HepG2 (cell line): ENCODE results near the gene CDCA5. TPM values are rescaled to one million over a fixed set of nuclear protein-coding genes. Genes with fewer than 3 reads are reported as not detected.

Experiments
- ATF4 ChIP-seq, 2 experiments: fragments of 450-650 bp in 1 of 2; sonication (generic) in 1 of 2; formaldehyde crosslinking; IDR thresholded peaks; 2 replicates each; pipeline versions ENCODE4 v1.5.0 to v1.8.0; 2020 to 2022; ENCODE audit warnings: mild to moderate bottlenecking in 1 of 2, missing genetic modification reagents in 1 of 2
- E2F5 ChIP-seq: sonication (generic); formaldehyde crosslinking; conservative IDR thresholded peaks from 2 replicates; pipeline ENCODE4 v1.4.0; 2020; ENCODE audit warnings: missing genetic modification reagents
- LCORL ChIP-seq, 2 experiments: fragments of 450-650 bp in 1 of 2; sonication (generic) in 1 of 2; formaldehyde crosslinking in 1 of 2; IDR thresholded peaks; 2 replicates each; pipeline versions ENCODE4 v1.5.0 to v1.6.1; 2017 to 2020; ENCODE audit warnings: antibody characterized with exemption in 1 of 2, missing genetic modification reagents in 1 of 2
- PHF20 ChIP-seq: sonication (generic); formaldehyde crosslinking; IDR thresholded peaks from 2 replicates; pipeline ENCODE4 v1.5.0; 2020; ENCODE audit warnings: mild to moderate bottlenecking, missing genetic modification reagents
- POLR2AphosphoS2 ChIP-seq: IDR thresholded peaks from 2 replicates; pipeline ENCODE4 v1.6.1; 2011; ENCODE audit warnings: low read depth, low read length, improper control_type of control experiment
- SIN3B ChIP-seq: fragments of 150-350 bp; IDR thresholded peaks from 2 replicates; pipeline ENCODE4 v1.6.1; 2014; ENCODE audit warnings: low read length
- SP1 ChIP-seq, 2 experiments: fragments of 450-650 bp in 1 of 2; sonication (generic) in 1 of 2; formaldehyde crosslinking in 1 of 2; IDR thresholded peaks; 2 replicates each; pipeline versions ENCODE4 v1.4.0 to v1.6.1; 2016 to 2020; ENCODE audit warnings: missing genetic modification reagents in 1 of 2
- STAT5B ChIP-seq: sonication (generic); formaldehyde crosslinking; IDR thresholded peaks from 2 replicates; pipeline ENCODE4 v1.4.0; 2020; ENCODE audit warnings: missing genetic modification reagents
- ZBTB10 ChIP-seq: sonication (generic); formaldehyde crosslinking; IDR thresholded peaks from 2 replicates; pipeline ENCODE4 v1.4.0; 2020; ENCODE audit warnings: missing genetic modification reagents, borderline replicate concordance
- ZBTB49 ChIP-seq: sonication (generic); formaldehyde crosslinking; IDR thresholded peaks from 2 replicates; pipeline ENCODE4 v1.4.0; 2020; ENCODE audit warnings: missing genetic modification reagents, borderline replicate concordance
- polyA plus RNA-seq, 8 experiments: library from polyadenylated mRNA; depleted of rRNA in 3 of 8; stranded (reverse) in 7 of 8; unstranded in 1 of 8; fragments of >200 nt; fragmentation: Illumina TruSeq in 4 of 8; extraction: Trizol in 4 of 8; gene quantifications; 2 replicates each; pipeline versions ENCODE4 v1.2.1 to v1.2.3, GENCODE V29; 2011 to 2016; ENCODE audit warnings: low read depth in 4 of 8, missing spikeins in 1 of 8, mixed read lengths in 1 of 8; ENCODE audit not compliant: insufficient read depth in 1 of 8
- total RNA-seq, 5 experiments: library from RNA; depleted of rRNA; stranded (reverse); fragments of >200 nt; fragmentation: Illumina TruSeq; extraction: Trizol; gene quantifications; 2 replicates each; pipeline ENCODE4 v1.2.3, GENCODE V29; 2016; ENCODE audit warnings: low read depth in 1 of 5

Gene CDCA5
- total and polyA plus RNA-seq, 2 of the 13 experiments (the other 11 are each of a cell fraction or from before 2014, with no cell fraction given): 13.5 to 50.6 TPM

GRCh38 chr11:65083834-65084597 is at the start of gene CDCA5, which contains the start of gene ZFPL1 (continued):
- peak; percentile 84; the same call in 1 of the 2 replicates for TF ChIP-seq ZBTB10
- no peak for TF ChIP-seq POLR2AphosphoS2
- peak; percentile 100 for TF ChIP-seq E2F5 (CRISPR knock-in tag)
- TF ChIP-seq PHF20 (CRISPR knock-in tag): peak; percentile 99
- 0 out of 2 replicates have a peak, but pooled peaks have one; percentile 26 for TF ChIP-seq SP1 (IDR thresholded peaks at IDR 0.05)
- peak; percentile 99 for TF ChIP-seq SP1 (CRISPR knock-in tag; IDR thresholded peaks at IDR 0.05)
- no peak for TF ChIP-seq LCORL (IDR thresholded peaks at IDR 0.05)
- peak; percentile 14; the same call in 1 of the 2 replicates for TF ChIP-seq LCORL (CRISPR knock-in tag; IDR thresholded peaks at IDR 0.05)
- peak; percentile 28; the same call in 1 of the 2 replicates for TF ChIP-seq STAT5B (CRISPR knock-in tag)
- TF ChIP-seq SIN3B: peak; percentile 100
- TF ChIP-seq ATF4 (CRISPR knock-in tag; IDR thresholded peaks at IDR 0.05): peak in 1 of 2 experiments; percentile 80; a peak in 2 of 4 replicates
- no peak for TF ChIP-seq ZBTB49
